Stimulated activated CD4-positive, alpha-beta T cell treated with anti-CD3 and anti-CD28 coated beads, Interleukin-15, amount 100 ng/mL, for 48 hours (primary cell): ENCODE data around the gene NOC2L.

Experiments
- DNase-seq, 2 donors: peaks; one replicate each; pipeline ENCODE4 v3.0.0-alpha.2; 2020; ENCODE audit warnings: low read depth in 2 of 2

The NOC2L gene

DNA sequence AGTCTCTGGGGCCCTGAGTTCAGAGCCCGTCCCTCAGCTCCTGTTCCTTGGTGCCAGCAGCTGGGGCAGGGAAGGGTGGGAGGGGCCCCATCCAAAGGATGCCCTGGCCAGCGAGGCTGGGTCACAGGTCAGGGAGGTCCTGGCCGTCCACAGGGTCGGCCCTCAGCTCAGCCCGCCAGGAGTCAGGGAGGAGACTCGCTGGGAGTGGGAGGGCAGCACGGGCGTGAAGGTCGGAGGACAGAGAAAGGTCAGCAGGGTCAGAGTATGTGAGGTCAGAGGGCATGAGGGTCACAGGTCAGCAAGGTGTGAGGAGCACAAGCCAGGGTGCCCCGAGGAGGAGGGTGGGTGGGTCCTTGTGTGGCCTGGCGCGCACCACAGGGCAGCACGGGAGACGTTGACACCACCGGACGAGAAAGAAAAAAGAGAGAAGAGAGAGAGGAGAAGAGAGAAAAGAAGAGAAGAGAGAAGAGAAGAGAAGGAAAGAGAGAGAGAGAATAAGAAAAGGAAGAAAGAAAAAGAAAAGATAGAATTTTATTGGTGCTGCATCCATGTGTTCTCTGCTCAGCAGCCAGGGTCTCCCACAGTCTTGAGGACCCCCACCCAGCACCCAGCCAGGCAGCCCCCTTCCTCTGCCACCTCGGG, 15.8 kb upstream of the NOC2L start:
- no peak for DNase-seq

DNA sequence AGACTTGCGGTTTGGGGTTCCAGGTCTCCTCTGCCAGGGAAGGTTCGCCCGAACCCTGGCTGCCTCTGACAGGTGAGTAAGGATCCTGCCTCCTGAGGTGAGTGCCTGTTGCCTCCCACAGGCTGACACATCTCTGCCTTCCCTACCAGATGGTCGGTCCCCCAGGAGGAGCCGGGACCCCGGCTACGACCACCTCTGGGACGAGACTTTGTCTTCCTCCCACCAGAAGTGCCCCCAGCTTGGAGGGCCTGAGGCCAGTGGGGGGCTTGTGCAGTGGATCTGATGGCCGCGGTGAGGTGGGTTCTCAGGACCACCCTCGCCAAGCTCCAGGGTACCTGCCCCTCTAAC, 15.2 kb upstream of the NOC2L start:
- no peak for DNase-seq

DNA sequence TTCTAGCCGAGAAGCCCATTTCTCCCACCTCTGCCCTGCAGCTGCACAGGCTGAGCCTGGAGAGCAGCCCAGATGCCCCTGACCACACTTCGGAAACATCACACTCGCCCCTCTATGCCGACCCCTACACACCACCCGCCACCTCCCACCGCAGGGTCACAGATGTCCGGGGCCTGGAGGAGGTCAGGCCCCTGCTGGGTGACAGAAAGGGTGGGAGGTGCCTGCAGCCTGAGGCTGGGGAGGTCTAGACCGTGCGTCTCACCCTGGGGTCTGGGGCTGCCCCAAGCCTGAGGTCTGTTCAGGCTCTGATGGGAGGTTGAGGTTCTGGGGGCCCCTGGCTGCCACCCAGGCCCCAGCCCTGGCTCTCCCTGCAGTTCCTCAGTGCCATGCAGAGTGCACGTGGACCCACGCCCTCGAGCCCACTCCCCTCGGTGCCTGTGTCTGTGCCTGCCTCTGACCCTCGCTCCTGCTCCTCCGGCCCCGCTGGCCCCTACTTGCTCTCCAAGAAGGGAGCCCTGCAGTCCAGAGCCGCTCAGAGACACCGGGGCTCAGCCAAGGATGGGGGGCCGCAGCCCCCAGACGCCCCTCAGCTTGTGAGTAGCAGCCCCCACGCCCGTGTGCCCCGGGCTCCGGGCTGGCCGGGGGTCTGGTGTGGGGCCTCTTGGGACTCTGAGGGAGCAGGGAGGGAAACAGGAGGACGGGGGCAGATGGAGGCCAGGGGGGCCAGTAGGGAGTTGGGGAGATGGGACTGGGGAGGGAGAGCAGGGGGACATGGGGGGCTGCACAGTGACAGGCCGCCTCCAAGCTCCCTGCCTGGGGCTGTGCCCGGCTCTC, 14.6 kb upstream of the NOC2L start:
- no peak for DNase-seq

- DNase-seq, result no peak
Measured at GRCh38 chr1:972726-973458, 13.8 kb upstream of the NOC2L start.

DNA sequence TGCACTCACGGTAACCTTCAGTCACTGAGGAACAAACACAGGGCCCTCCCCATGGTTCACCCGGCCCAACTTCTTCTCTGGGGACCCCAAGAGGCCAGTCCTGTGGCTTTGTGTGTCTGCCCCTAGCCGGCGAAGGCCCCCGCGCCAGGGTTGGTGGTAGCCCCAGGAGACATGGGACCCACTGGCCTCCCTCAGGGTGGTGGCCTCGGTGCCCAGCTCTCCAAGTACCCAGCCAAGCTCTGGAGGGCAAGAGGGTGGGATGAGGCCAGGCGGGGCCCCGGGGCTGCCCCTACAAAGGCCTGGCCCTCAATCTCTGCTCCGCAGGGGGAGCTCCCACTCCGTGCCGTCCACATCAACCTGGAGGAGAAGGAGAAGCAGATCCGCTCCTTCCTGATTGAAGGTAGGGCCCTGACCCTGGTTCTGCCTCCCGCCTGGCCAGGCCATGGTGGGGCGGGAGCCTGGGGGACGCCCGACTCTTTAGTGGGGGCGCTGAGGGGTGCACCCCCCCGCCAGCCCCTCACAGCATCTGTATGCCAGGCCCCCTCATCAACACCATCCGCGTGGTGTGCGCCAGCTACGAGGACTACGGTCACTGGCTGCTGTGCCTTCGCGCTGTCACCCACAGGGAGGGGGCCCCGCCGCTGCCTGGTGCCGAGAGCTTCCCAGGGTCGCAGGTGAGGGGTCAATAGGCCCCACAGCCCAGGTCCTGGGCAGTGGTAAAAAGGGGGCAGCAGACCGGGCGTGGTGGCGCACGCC, 12.9 kb upstream of the NOC2L start:
- DNase-seq, result no peak

- no peak for DNase-seq
Measured at GRCh38 chr1:970973-971730, 12.1 kb upstream of the NOC2L start.

DNA sequence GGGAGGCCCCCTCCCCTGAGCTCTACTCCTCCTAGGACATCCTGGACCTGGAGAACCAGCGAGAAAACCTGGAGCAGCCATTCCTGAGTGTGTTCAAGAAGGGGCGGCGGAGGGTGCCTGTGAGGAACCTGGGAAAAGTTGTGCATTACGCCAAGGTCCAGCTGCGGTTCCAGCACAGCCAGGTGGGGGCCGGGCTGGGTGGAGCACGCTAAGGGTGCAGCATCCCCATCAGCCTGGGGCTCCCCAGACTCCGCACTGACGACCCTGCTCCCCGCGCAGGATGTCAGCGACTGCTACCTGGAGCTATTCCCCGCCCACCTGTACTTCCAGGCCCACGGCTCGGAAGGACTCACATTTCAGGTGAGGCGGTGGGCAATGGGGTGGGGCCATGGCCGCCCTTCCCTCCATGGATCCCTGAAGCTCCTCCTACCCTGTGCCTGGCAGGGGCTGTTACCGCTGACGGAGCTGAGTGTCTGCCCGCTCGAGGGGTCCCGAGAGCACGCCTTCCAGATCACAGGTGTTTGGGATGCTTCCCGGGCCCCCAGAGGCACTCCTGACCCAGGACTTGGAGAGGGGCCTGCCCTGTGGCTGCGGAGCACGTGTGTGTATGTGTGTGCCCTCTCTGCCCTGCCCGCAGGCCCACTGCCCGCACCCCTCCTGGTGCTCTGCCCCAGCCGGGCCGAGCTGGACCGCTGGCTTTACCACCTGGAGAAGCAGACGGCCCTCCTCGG, 11.4 kb upstream of the NOC2L start:
- no peak for DNase-seq

DNA sequence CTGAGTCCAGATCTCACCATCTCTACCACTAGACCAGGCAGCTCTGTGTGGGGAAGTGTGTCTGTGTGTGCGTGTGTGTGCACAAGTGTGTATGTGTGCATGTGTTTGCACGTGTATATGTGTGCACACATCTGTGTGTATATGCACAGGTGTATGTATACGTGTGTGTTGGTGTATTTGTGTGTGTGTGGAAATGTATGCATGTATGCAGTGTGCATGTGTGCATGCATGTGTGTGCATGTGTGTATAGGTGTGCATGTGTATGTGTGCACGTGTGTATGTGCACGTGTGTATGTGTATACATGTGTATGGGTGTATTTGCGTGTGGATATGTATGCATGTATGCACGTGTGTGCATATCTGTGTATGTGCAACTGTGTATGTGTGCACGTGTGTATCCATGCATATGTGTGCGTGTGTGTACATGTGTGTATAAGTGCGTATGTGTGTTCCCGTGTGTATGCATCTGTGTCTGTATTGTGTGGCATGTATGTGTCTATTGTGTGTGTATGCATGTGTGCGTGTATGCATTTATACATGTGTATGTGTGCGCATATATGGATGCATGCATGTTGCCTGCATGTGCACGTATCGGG, 10.3 kb upstream of the NOC2L start:
- DNase-seq, result no peak

DNA sequence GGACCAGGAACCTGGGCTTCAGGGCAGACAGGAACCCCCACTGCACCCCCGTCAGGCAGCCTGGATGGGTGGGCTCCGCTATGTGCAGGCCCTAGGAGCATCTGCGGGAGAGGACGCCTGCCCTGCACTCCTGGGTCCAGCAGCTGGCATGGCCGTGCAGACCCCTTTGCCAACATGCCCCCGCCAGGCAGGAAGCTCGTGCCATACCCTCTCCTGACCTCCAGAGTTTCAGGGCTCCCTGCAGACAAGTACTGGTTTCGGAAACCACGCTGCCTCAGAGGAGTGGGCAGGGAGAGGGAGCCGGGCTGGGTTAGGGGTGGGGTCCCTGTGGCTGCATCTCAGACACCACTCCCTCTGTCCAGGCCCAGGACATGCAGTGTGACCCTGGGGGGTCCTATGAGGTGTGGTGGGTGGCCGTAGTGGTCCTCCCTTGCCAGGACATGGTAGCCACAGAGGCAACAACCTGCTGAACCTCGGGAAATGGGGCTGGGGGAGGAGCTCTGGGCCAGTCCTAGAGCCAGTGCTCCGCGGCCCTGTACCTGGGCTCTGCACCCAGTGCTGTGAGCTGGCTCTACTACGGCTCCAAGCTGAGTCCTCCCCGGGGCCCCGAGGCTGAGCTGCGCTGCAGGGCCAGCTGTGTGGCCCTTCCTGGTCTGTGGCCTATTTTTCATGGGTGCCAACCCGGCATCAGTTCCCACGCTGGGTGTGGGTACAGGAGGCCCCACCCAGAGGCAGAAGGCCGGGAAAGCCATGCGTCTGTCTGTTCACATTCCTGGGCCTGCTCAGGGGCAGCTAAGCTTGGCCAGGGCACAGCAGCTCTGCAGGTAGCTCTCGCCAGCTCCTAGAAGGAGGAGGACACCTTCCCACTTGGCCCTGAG, 8.6 kb upstream of the NOC2L start:
- no peak for DNase-seq

GRCh38 chr1:966704-967300, 7.7 kb upstream of the NOC2L start:
- DNase-seq, result peak; percentile 63 to 83

- DNase-seq, result peak in 1 of 2 donors; percentile 40
Measured at GRCh38 chr1:966135-966703, 7.2 kb upstream of the NOC2L start, which contains the start of gene PLEKHN1. Gene PLEKHN1, plus strand, starts transcription at chr1:966482. Its CDS starts 50 bp downstream, at chr1:966532.

GRCh38 chr1:965526-966134, 6.6 kb upstream of the NOC2L start:
- DNase-seq, result no peak

DNA sequence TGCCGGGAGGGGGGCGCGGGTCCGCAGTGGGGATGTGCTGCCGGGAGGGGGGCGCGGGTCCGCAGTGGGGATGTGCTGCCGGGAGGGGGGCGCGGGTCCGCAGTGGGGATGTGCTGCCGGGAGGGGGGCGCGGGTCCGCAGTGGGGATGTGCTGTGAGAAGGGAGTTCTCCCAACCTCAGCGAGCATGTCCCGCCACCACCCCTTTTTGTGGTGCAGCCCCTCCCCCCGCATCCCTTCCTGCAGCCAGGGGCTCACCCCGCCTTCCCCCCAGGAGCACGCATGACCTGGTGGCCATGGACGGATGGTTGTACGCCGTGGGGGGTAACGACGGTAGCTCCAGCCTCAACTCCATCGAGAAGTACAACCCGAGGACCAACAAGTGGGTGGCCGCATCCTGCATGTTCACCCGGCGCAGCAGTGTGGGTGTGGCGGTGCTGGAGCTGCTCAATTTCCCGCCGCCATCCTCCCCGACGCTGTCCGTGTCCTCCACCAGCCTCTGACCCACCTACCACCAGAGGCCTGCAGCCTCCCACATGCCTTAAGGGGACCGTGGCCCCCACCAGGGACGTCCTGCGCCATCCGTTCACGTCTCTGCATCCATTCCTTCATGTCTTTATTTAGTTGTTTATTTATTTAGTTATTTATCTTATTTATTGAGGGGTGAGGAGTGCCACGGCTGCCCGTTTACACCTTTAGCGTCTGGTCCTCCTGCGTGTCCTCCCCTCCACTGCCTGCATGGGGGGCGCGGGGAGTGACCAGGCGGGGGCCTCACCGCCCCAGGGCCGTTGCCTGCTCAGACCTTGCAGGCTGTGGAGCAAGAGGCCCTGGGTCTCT, 5.9 kb upstream of the NOC2L start:
- no peak for DNase-seq

GRCh38 chr1:963746-964525, 4.9 kb upstream of the NOC2L start:
- DNase-seq, result no peak

DNA sequence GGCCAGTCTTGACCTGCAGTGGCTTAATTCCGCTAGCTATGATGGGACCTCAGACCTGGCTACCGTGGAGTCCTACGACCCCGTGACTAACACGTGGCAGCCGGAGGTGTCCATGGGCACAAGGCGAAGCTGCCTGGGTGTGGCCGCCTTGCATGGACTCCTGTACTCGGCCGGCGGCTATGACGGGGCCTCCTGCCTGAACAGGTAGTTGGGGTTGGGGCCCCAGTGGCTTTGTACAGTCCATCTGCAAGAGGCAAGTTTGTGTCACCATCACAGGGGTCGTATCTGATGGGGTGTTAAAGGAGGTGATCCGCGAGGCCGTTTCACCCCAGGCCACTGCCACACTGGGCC, 4.2 kb upstream of the NOC2L start:
- DNase-seq, result no peak
